KOPT-K1 (cell line): ENCODE data around the gene GBA2.

Experiments used
- H3K27ac ChIP-seq: fragments of 200-600 bp; sonication (generic); 2 replicates; pipeline ENCODE4 v1.5.1; 2016; ENCODE audit warnings: antibody characterized with exemption, mild to moderate bottlenecking, low read depth, low read length; ENCODE audit not compliant: poor library complexity, severe bottlenecking
- H3K36me3 ChIP-seq: fragments of 200-600 bp; sonication (generic); 2 replicates; pipeline ENCODE4 v1.5.1; 2017; ENCODE audit warnings: antibody characterized with exemption, mild to moderate bottlenecking, low read length, moderate library complexity; ENCODE audit not compliant: insufficient read depth
- H3K9me3 ChIP-seq: fragments of 200-600 bp; sonication (generic); 2 replicates; pipeline ENCODE4 v1.5.1; 2017; ENCODE audit warnings: antibody characterized with exemption, low read length, mild to moderate bottlenecking; ENCODE audit not compliant: insufficient read depth, poor library complexity, severe bottlenecking

Gene GBA2

DNA sequence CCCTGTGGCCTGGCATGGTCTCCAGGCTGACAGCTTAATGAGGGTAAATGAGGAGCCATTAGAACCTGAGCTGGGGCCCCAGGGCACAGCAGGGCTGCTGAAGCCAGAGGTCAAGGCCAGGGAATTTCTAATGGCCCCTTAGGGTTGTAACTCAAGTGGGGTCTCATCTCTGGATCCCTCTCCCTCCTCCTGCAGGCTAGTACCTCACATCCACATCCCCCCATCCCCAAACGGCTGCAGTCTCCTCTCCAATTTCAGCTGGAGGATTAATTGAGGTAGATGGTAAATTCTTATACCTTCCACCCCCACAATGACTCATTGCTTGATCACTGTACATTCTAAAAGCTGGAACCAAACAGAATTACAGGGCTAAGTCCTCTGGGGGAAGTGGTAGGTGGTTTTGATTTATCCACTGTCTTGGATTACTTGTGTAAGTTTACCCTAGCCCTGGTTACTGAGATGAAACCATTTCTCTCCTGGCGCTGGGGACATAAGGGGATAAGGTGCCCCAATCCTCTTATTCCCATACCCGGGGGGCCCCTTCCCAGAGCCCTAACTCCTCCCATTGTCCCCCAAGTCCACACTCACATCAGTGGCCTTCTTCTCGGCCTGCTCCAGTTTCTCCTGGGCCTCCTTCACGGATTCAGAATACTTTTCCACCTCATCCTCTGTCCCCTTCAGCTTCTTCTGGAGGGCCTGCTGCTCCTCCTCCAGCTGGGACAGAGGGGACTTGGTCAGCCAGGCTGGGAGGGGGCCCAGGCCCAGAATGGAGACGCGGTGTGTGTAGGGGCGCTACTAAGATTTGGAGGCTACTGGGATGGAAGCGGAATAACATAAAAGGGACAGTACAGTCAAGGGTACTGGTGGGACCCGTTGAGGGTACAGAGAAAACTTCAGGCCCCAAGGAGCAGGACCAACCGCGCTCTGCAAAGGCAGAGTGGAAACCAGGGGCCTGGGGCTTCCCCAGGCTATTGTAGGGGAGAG is 60.2 kb downstream of the GBA2 start:
- Histone ChIP-seq H3K9me3 (no peaks in the 10 kb centered on the region), H3K27ac (no peak overlapping the region), H3K36me3 (no peaks in the 10 kb centered on the region)

- no peaks in the 10 kb centered on the region for H3K9me3 ChIP-seq
- no peaks in the 10 kb centered on the region for H3K36me3 ChIP-seq
- no peak overlapping the region for H3K27ac ChIP-seq
Observed at GRCh38 chr9:35687972-35688557, 61.0 kb downstream of the GBA2 start.

DNA sequence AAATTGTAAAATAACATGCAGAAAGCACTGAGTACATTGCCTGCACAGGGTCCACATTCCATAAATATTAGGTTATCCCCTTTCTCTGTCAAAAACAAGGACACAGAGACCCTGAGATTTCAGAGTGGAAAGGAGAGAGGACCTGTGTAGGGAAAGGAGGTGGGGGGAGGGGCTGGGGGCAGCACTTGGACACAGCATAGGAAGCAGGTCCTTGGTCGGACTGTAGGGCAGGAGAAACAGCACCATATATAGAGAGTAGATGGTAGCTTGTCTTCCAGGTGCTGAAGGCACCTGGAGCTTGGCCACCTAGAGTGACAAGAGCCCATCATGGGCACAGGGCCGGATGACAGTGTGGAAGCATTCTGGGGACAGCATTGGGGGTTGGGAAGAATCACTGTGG is 61.7 kb downstream of the GBA2 start:
- Histone ChIP-seq H3K27ac (no peak overlapping the region), H3K36me3 (no peaks in the 10 kb centered on the region), H3K9me3 (no peaks in the 10 kb centered on the region)
